Upper lobe of left lung (tissue), 4 donors: ENCODE measurements around the gene KANSL2.

Experiments
- CTCF ChIP-seq, 6 experiments: fragments of 450-650 bp in 4 of 6; fragments of 200-600 bp in 2 of 6; sonication (generic) in 2 of 6; IDR thresholded peaks; one replicate each; pipeline ENCODE4 v1.5.1; 2016 to 2019; ENCODE audit warnings: antibody characterized with exemption in 6 of 6
- EP300 ChIP-seq, 4 donors: sonication (generic); formaldehyde crosslinking; IDR thresholded peaks; one replicate each; pipeline ENCODE4 v1.5.1; 2017; ENCODE audit warnings: antibody characterized with exemption in 4 of 4, control low read depth in 2 of 4
- POLR2A ChIP-seq, 4 donors: fragments of 450-650 bp; IDR thresholded peaks; one replicate each; pipeline ENCODE4 v1.5.1; 2016 to 2017; ENCODE audit warnings: antibody characterized with exemption in 4 of 4, mild to moderate bottlenecking in 2 of 4
- POLR2AphosphoS5 ChIP-seq, 2 donors: sonication (generic); formaldehyde crosslinking; IDR thresholded peaks; one replicate each; pipeline ENCODE4 v1.5.1; 2017; ENCODE audit warnings: antibody characterized with exemption in 2 of 2

GRCh38 chr12:48691826-48692487 lies 9.9 kb upstream of the KANSL2 start:
- TF ChIP-seq POLR2A (IDR thresholded peaks at IDR 0.05) (no peak), CTCF (IDR thresholded peaks at IDR 0.05) (no peak), POLR2AphosphoS5 (IDR thresholded peaks at IDR 0.05) (no peak), EP300 (IDR thresholded peaks at IDR 0.05) (no peak)
